Epithelial cell of proximal tubule (primary cell): ENCODE results near the gene RHD. TPM values are rescaled to one million over a fixed set of nuclear protein-coding genes. Genes with fewer than 3 reads are reported as not detected.
A peak's percentile ranks its signal among the peaks of the same experiment; 100 is the strongest.
"Not testable (repeated sequence)": the region's sequence is repeated elsewhere in the genome, so short reads cannot be mapped to it uniquely, and the experiment has no call there.

ENCODE experiments used
- DNase-seq: peaks from one replicate; pipeline ENCODE4 v3.0.0-alpha.2; 2011; ENCODE audit warnings: low read depth
- H3K4me3 ChIP-seq: 2 replicates; pipeline ENCODE4 v1.5.1; 2011; ENCODE audit warnings: low read depth, mild to moderate bottlenecking, low read length
- CTCF ChIP-seq: conservative IDR thresholded peaks from 2 replicates; pipeline ENCODE4 v1.5.1; 2012; ENCODE audit warnings: low read depth, mild to moderate bottlenecking, low read length
- total RNA-seq: library from RNA; depleted of rRNA; stranded (reverse); fragments of >200 nt; gene quantifications from 2 replicates; pipeline ENCODE4 v1.2.3, GENCODE V29; 2015

The RHD gene
- total RNA-seq = not detected in 2 replicates

GRCh38 chr1:25272238-25272637 is at the start of gene RHD:
RHD (plus strand) TSS chr1:25272509; CDS start chr1:25272548, 39 bp downstream.
- DNase-seq, H3K4me3 ChIP-seq: not testable (repeated sequence)

GRCh38 chr1:25222606-25223005 is 49.7 kb upstream of the RHD start:
- no peak for DNase-seq
- no peak for TF ChIP-seq CTCF
- no peak overlapping the region for H3K4me3 ChIP-seq

GRCh38 chr1:25223471-25223870 is 48.8 kb upstream of the RHD start:
- no peak overlapping the region for H3K4me3 ChIP-seq
- no peak for DNase-seq
- no peak for TF ChIP-seq CTCF

GRCh38 chr1:25232027-25232865 is 40.1 kb upstream of the RHD start, which contains the start of gene SYF2:
SYF2 (minus strand) TSS chr1:25232502; CDS start chr1:25232467, 35 bp downstream.
- H3K4me3 ChIP-seq = peak within 1 kb of the TSS; percentile 98
- no peak for TF ChIP-seq CTCF
- peak; percentile 70 for DNase-seq

GRCh38 chr1:25232866-25233784 is 39.2 kb upstream of the RHD start:
- peak overlapping the region; percentile 98 for H3K4me3 ChIP-seq
- no peak for DNase-seq
- no peak for TF ChIP-seq CTCF

- DNase-seq, H3K4me3 ChIP-seq: not testable (repeated sequence)
Observed at GRCh38 chr1:25235411-25235810, 36.9 kb upstream of the RHD start.

GRCh38 chr1:25236261-25236660 is 36.0 kb upstream of the RHD start:
- not testable (repeated sequence) for H3K4me3 ChIP-seq, DNase-seq

- TF ChIP-seq CTCF = no peak
- no peak for DNase-seq
- no peak overlapping the region for H3K4me3 ChIP-seq
Observed at GRCh38 chr1:25238046-25238445, 34.3 kb upstream of the RHD start.
